G401 (cell line): ENCODE results near the gene DNAJC28. TPM values are rescaled to one million over a fixed set of nuclear protein-coding genes. Genes with fewer than 3 reads are reported as not detected.
"Not testable (repeated sequence)": the region's sequence is repeated elsewhere in the genome, so short reads cannot be mapped to it uniquely, and the experiment has no call there.

Experiments
- DNase-seq: peaks from one replicate; pipeline ENCODE4 v3.0.0-alpha.2; 2015; ENCODE audit warnings: low spot score
- in situ Hi-C: cut with HindIII; loops from 2 replicates; pipeline ENCODE4 v1.10.0; 2016; ENCODE audit warnings: low sequenced_read_pairs, mixed read lengths
- total RNA-seq: library from RNA; depleted of rRNA; stranded (reverse); fragments of >200 nt; shearing (Covaris generic); gene quantifications from 2 replicates; pipeline ENCODE4 v1.2.3, GENCODE V29; 2014

The DNAJC28 gene
- total RNA-seq, 1 experiment from 2014 or later: 3.8 TPM

DNA sequence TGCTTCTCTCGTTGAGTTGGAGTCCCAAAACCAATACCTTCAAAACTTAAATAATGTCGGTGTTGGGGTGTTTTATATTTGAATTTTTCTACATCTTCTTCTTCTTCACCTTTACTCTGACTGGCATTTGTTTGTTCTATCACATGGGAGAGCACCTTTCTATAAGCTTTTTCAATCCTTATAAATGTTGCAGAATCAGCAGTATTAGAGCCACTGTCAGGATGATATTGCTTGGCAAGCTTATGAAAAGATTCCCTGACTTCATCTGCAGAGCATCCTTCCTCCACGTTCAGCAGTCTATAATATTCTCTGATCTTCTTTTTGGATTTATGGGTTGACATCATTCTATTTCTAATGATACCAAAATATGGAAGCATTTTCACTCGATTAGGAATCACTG lies 2.6 kb downstream of the DNAJC28 start:
- in situ Hi-C loops: no loop called here

DNA sequence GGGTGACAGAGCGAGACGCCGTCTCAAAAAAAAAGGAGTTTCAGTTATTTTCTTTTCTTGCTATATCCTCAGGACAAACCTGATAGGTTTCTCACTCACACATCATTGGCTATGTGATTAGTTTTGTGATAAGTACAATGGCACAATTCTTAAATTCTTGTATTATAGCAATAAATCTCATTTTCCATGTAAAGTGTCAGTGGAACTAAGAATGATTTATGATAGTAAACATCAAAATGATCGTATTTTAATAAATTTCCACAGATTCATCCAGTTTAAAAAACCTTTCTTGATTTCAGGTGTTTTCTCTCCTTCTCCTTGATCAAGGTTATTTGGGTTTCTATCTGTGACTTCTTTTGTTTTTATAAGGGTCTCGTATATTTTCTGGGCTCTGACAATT lies 3.5 kb downstream of the DNAJC28 start:
- in situ Hi-C loops: no loop called here
- no peak for DNase-seq

More for the DNA sequence above, 2.6 kb downstream of the DNAJC28 start:
- no peak for DNase-seq

DNA sequence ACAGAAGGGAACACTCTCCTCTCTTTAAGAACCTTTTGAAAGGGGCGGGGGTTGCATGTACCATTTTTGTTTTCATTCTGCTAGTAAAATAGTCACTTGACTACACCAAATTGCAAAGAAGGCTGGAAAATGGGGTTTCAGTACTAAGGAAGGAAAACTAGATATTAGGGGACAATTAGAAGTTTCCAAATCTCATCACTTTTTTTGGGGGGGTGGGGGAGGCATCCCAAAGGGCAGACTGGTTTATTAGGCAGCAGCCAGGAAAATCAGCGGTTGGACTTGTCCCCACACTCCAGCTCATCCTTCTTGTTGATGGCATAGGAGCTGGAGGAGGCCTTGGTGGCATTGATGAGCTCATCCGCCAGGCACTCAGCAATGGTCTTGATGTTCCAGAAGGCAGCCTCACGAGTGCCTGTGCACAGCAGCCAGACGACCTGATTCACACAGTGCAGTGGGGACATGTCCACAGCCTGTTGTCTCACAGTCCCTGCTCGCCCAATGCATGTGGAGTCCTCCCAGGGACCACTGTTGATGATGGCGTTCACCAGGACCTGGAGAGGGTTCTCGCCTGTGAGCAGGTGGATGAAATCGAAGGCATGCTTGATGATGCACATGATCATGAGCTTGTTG lies 10.1 kb downstream of the DNAJC28 start:
- in situ Hi-C loops: no loop called here
- no peak for DNase-seq

- in situ Hi-C loops: no loop called here
- no peak for DNase-seq
Observed at GRCh38 chr21:33480481-33481103, 10.9 kb downstream of the DNAJC28 start.

DNA sequence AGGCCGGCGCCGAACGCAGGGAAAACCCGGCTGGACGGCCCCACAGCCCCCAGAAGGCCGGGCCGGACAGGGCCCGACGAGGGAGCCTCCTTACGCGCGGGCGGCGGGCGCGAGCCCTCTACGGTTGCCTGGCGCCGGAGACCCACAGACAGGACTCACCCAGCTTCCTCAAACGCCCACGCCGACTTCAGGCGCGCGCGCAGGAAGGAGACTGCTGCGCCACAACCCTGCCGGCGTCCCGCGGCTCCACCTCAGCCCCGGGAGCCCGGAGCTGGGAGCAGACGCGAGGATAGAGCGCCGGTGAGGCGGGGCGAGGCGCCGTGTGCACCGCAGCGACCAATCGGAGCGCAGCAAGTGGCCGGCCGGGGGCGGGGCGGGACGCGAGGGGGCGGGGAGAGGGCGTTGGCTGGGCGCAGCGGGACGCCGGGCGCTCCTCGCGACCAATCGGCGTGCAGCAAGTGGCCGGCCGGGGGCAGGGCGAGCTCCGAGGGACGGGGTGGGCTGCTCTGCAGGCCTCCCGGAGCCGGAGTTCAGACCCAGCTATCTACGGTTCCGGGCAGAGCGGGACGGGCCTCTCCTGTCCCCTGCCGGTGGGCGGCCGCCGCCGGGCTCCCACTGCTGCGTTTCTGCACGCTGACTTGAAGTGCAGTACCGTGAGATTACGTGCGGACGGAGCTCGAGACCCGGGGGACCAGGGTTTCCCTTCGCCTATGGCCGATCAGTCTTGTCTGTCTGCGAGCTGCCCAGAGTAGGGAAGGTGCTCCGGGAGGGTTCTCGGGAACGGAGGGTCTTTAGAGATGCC lies 11.6 kb downstream of the DNAJC28 start, which contains the start of gene TMEM50B:
Gene TMEM50B, minus strand, starts transcription at position 296 of the 802 bp plus-strand sequence. CDS start 11,089 bp downstream, outside the sequence.
- peak; percentile 96 for DNase-seq
- in situ Hi-C loops: no loop called here

DNA sequence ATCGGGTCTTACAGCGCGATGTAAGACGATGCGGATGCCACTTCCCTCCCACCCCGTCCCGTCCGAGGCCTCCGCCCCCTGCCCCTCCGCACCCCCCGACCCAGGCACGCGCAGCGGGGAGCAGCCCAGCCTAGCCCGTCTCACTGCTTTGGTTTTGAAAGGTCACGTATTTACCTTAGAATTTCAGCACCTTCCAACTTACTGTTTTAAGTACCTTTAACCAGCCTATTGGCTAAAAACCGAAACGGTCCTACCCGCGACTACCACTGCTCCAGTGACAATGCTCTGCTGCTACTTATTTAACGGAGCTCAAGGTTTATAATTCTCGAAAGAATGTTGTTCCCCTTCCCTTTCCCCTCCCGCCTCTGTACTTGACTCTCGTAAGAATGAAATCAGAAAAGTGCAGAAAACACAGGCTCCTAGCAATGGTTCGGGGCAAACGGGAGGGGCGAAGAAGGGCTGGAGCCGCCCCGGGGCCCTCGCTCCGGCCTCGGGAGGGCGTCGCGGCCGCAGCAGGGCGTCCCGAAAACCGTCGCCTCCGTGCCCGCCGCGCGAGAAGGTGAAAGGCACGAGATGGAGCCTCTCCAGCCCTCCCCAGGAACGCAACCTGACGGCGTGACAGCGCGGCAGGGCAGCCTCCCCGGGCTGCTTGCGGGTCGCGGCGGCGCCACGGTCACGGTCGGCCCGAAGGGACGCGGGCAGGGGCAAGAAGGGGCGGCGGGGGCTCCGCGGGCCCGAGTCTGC lies 12.4 kb downstream of the DNAJC28 start:
- in situ Hi-C loops: no loop called here
- peak; percentile 25 for DNase-seq

- DNase-seq: no peak
- in situ Hi-C loops: no loop called here
Observed at GRCh38 chr21:33478182-33478581, 13.3 kb downstream of the DNAJC28 start.

GRCh38 chr21:33477066-33477465 lies 14.4 kb downstream of the DNAJC28 start:
- in situ Hi-C loops: no loop called here
- no peak for DNase-seq

DNA sequence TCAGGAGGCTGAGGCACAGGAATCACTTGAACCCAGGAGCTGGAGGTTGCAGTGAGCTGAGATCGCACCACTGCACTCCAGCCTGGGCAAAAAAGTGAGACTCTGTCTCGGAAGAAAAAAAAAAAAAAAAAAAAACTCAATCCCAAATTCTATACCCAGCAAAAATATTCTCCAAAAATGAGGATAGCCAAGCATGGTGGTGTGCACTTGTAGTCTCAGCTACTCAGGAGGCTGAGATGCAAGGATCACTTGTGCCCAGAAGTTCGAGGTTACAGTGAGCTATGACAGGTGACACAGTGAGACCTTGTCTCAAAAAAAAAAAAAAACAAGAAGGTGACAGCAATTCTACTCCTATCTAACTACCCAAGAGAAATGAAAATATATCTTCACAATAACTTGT lies 18.2 kb downstream of the DNAJC28 start:
- no peak for DNase-seq
- in situ Hi-C loops: no loop called here

DNA sequence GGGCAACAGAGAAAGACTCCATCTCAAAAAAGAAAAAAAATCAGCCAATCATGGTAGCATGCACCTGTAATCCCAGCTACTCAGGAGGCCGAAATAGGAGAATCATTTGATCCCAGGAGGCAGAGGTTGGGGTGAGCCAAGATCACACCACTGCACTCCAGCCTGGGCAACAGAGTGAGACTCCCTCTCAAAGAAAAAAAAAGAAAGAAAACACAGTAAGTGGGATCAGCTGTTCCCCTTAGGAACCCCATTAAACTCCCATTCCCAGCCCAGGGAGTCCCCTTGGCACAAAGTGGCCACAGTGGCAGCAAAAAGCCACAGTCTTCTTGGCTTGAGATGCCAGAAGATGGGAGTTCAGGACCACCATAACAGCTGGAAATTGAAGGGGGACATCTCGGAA lies 20.8 kb downstream of the DNAJC28 start:
- in situ Hi-C loops: no loop called here
- no peak for DNase-seq

- DNase-seq, in situ Hi-C loops: not testable (repeated sequence)
Observed at GRCh38 chr21:33469183-33469582, 22.3 kb downstream of the DNAJC28 start.

- in situ Hi-C loops: no loop called here
- DNase-seq: no peak
Observed at GRCh38 chr21:33461538-33462250, 29.8 kb downstream of the DNAJC28 start.

DNA sequence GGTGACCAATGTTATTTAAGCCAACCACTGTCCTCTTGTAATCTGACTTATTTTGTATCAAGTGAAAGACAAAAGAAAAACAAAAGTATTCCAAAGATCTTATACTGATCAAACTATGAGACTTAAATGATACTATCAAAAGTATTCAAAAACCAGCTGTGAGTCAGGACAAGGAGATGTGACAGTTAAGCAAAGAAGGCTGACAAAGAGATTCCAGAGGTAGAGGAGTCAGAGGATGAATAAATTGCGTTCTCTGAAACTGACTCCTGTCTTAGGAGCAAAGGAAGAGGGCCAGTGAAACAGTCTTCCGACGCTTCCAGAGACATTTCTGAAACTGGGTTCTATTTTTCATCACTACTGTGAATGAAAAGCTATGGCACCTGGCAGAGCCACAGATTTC lies 32.7 kb downstream of the DNAJC28 start:
- in situ Hi-C loops: no loop called here
- no peak for DNase-seq

DNA sequence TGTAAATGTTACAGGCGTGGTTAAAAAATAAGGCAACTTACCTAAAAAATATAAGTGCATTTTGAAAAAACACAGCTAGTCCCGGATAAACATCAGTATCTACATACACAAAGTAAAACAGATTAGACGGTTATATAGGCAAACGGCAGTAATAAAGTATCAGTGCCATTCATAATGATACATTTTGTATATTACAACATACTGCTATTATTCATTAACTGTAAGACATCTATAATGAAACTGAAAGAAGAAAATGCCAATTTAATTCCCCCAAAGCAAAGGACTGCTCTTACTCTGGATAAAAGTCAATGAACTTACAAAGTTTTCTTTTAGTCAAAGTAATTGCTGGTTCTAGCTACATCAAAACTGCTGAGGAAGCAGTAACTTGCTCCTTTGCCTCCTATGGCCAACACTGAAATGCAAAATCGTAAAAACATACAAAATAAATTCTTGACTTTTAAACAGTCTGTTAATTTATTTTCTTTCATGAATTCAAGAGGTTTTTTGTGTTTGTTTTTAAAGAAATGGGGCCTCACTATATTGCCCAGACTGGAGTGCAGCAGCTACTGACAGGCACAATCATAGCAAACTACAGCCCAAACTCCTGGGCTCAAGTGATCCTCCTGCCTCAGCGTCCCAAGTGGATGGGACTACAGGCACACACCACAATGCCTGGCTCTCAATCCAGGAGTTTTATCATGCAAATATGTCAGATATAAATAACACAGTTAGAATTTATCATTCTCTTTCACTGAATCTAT lies 35.6 kb downstream of the DNAJC28 start:
- in situ Hi-C loops: no loop called here
- no peak for DNase-seq

DNA sequence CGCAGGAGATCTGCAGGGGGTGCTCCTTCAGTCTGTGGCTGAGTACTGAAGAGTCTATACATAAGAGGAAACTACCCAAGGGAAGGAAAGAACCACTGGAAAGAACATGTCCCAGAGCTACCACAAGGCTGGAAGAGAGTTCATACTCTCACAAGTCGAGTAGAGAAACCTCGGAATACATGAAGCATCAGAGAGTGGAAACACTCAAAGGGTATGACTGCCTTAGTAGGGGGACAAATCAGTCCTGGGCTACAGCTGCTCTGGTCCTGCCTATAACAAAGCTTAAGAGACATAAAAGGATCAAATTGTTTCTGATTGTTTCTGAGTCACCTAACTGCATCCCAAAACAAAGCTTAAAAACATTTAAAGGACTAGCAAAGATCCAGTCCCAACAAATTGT lies 39.2 kb downstream of the DNAJC28 start:
- DNase-seq: no peak
- in situ Hi-C loops: no loop called here

- in situ Hi-C loops: no loop called here
Observed at GRCh38 chr21:33451634-33452071, 39.9 kb downstream of the DNAJC28 start.

DNA sequence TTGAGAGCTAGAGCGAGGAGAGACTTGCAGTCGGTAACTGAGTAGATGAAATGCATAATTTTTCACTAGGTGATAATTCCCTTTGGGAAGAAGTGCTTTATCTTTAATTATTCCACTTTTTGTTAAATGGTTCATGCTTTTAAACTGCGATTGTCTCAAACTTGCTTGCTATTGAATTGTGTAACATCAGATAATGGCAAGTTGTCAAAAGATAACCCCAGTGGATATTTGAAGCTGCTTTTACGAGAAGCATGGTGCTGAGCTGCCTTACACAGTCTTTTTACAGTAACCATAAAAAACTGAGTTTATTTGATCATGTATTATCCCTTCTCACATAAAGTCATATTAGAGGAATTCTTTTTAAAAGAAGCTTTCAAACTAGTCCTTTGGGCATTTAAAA lies 41.9 kb downstream of the DNAJC28 start:
- DNase-seq: no peak
- in situ Hi-C loops: no loop called here

More at GRCh38 chr21:33451634-33452071, 39.9 kb downstream of the DNAJC28 start:
- no peak for DNase-seq

DNA sequence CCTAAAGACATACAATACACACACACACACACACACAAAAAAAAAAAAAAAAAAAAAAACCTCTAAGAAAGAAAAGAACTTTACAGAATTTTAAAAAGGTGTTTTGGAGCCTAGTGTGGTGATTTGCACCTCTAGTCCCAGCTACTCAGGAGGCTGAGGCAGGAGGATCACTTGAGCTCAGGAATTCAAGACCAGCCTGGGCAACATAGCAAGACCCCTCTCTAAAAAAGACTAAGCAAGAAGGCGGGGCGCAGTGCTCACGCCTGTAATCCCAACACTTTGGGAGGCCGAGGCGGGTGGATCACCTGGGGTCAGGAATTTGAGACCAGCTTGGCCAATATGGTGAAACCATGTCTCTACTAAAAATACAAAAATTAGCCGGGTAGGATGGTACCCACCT lies 44.9 kb downstream of the DNAJC28 start:
- DNase-seq, in situ Hi-C loops: not testable (repeated sequence)
